Measurements from ENCODE around the gene LENEP.

LENEP gene

GRCh38 chr1:155034318-155035208 lies 41.2 kb downstream of the LENEP start:
- no peak overlapping the region for H3K27ac ChIP-seq (ENCODE audit: insufficient read depth in 1 of 2, low read depth in 1 of 2, low read length in 2 of 2, poor library complexity in 1 of 2, severe bottlenecking in 2 of 2)

GRCh38 chr1:155035936-155036335 lies 42.5 kb downstream of the LENEP start:
- ChIA-PET POLR2A (no interaction called here), CTCF (interaction anchor here (0.9 to 14.2 kb wide), 3 partner anchors 13 to 24 kb away, joined by 4 to 159 read pairs (median 20); no protein-coding TSS in a partner anchor)

More at GRCh38 chr1:155034318-155035208, 41.2 kb downstream of the LENEP start:
- ChIA-PET POLR2A (no interaction called here), CTCF (interaction anchor here (0.6 to 4.6 kb wide), 7 partner anchors 9 to 331 kb away, joined by 3 to 20 read pairs (median 4); no protein-coding TSS in a partner anchor)
- H3K9me3 ChIP-seq (ENCODE audit: control extremely low read depth in 1 of 5, control insufficient read depth in 4 of 5, insufficient read depth in 2 of 5, low read depth in 1 of 5, low read length in 4 of 5), result no peaks in the 10 kb centered on the region
- H3K4me3 ChIP-seq (ENCODE audit: control insufficient read depth in 1 of 7, extremely low read depth in 1 of 7, insufficient read depth in 4 of 7, low read depth in 2 of 7, low read length in 6 of 7), result no peak overlapping the region
- H3K27me3 ChIP-seq (replicated peaks in 2 of 5; ENCODE audit: control insufficient read depth in 4 of 5, insufficient read depth in 5 of 5, low read length in 4 of 5), result no peaks in the 10 kb centered on the region
- H3K4me1 ChIP-seq (ENCODE audit: control extremely low read depth in 1 of 4, control insufficient read depth in 4 of 4, insufficient read depth in 4 of 4, low read length in 3 of 4), result peaks cover 5 to 31% (median 14%) of the 10 kb centered on the region in 4 experiments
- 85% methylated on average over 12 of the region's 20 CpGs for WGBS (ENCODE audit: insufficient coverage)
- no peak for DNase-seq
- H3K36me3 ChIP-seq (ENCODE audit: control insufficient read depth in 4 of 4, insufficient read depth in 4 of 4, low read length in 3 of 4), result no peaks in the 10 kb centered on the region

GRCh38 chr1:155037043-155037442 lies 43.7 kb downstream of the LENEP start:
- 97% methylated on average over 3 of the region's 3 CpGs for WGBS (ENCODE audit: insufficient coverage)

More at GRCh38 chr1:155035936-155036335, 42.5 kb downstream of the LENEP start:
- no peaks in the 10 kb centered on the region for H3K9me3 ChIP-seq (ENCODE audit: control extremely low read depth in 1 of 5, control insufficient read depth in 4 of 5, insufficient read depth in 2 of 5, low read depth in 1 of 5, low read length in 4 of 5)
- no peaks in the 10 kb centered on the region for H3K27me3 ChIP-seq (replicated peaks in 2 of 5; ENCODE audit: control insufficient read depth in 4 of 5, insufficient read depth in 5 of 5, low read length in 4 of 5)
- no peak overlapping the region for H3K27ac ChIP-seq (ENCODE audit: insufficient read depth in 1 of 2, low read depth in 1 of 2, low read length in 2 of 2, poor library complexity in 1 of 2, severe bottlenecking in 2 of 2)
- 100% methylated on average over 1 of the region's 2 CpGs for WGBS (ENCODE audit: insufficient coverage)
- peaks cover 5 to 31% (median 14%) of the 10 kb centered on the region in 4 experiments for H3K4me1 ChIP-seq (ENCODE audit: control extremely low read depth in 1 of 4, control insufficient read depth in 4 of 4, insufficient read depth in 4 of 4, low read length in 3 of 4)
- H3K4me3 ChIP-seq (ENCODE audit: control insufficient read depth in 1 of 7, extremely low read depth in 1 of 7, insufficient read depth in 4 of 7, low read depth in 2 of 7, low read length in 6 of 7), result no peak overlapping the region
- DNase-seq, result no peak
- H3K36me3 ChIP-seq (ENCODE audit: control insufficient read depth in 4 of 4, insufficient read depth in 4 of 4, low read length in 3 of 4), result no peaks in the 10 kb centered on the region

GRCh38 chr1:155037851-155038441 lies 44.6 kb downstream of the LENEP start:
- 96% methylated on average over 6 of the region's 6 CpGs for whole genome bisulfite sequencing (ENCODE audit: insufficient coverage)

More at GRCh38 chr1:155037043-155037442, 43.7 kb downstream of the LENEP start:
- Histone ChIP-seq H3K27ac (ENCODE audit: insufficient read depth in 1 of 2, low read depth in 1 of 2, low read length in 2 of 2, poor library complexity in 1 of 2, severe bottlenecking in 2 of 2) (no peak overlapping the region), H3K4me3 (ENCODE audit: control insufficient read depth in 1 of 7, extremely low read depth in 1 of 7, insufficient read depth in 4 of 7, low read depth in 2 of 7, low read length in 6 of 7) (no peak overlapping the region), H3K27me3 (replicated peaks in 2 of 5; ENCODE audit: control insufficient read depth in 4 of 5, insufficient read depth in 5 of 5, low read length in 4 of 5) (no peaks in the 10 kb centered on the region), H3K9me3 (ENCODE audit: control extremely low read depth in 1 of 5, control insufficient read depth in 4 of 5, insufficient read depth in 2 of 5, low read depth in 1 of 5, low read length in 4 of 5) (no peaks in the 10 kb centered on the region), H3K36me3 (ENCODE audit: control insufficient read depth in 4 of 4, insufficient read depth in 4 of 4, low read length in 3 of 4) (no peaks in the 10 kb centered on the region), H3K4me1 (ENCODE audit: control extremely low read depth in 1 of 4, control insufficient read depth in 4 of 4, insufficient read depth in 4 of 4, low read length in 3 of 4) (peaks cover 5 to 31% (median 14%) of the 10 kb centered on the region in 4 experiments)
- DNase-seq, result no peak
- ChIA-PET CTCF (interaction anchor here (0.8 to 19.3 kb wide), 3 partner anchors 8 to 24 kb away, joined by 4 to 368 read pairs (median 159); partner anchors contain the start of genes ADAM15 and EFNA4), POLR2A (no interaction called here)

GRCh38 chr1:155038602-155039307 lies 45.4 kb downstream of the LENEP start:
- peaks cover 5 to 36% (median 14%) of the 10 kb centered on the region in 4 experiments for H3K4me1 ChIP-seq (ENCODE audit: control extremely low read depth in 1 of 4, control insufficient read depth in 4 of 4, insufficient read depth in 4 of 4, low read length in 3 of 4)
- no peak overlapping the region for H3K27ac ChIP-seq (ENCODE audit: insufficient read depth in 1 of 2, low read depth in 1 of 2, low read length in 2 of 2, poor library complexity in 1 of 2, severe bottlenecking in 2 of 2)
- 47% methylated on average over 6 of the region's 8 CpGs for WGBS (ENCODE audit: insufficient coverage)

More at GRCh38 chr1:155037851-155038441, 44.6 kb downstream of the LENEP start:
- no peaks in the 10 kb centered on the region for H3K27me3 ChIP-seq (replicated peaks in 2 of 5; ENCODE audit: control insufficient read depth in 4 of 5, insufficient read depth in 5 of 5, low read length in 4 of 5)
- no peak overlapping the region for H3K4me3 ChIP-seq (ENCODE audit: control insufficient read depth in 1 of 7, extremely low read depth in 1 of 7, insufficient read depth in 4 of 7, low read depth in 2 of 7, low read length in 6 of 7)
- H3K36me3 ChIP-seq (ENCODE audit: control insufficient read depth in 4 of 4, insufficient read depth in 4 of 4, low read length in 3 of 4), result no peaks in the 10 kb centered on the region
- no peaks in the 10 kb centered on the region for H3K9me3 ChIP-seq (ENCODE audit: control extremely low read depth in 1 of 5, control insufficient read depth in 4 of 5, insufficient read depth in 2 of 5, low read depth in 1 of 5, low read length in 4 of 5)
- H3K4me1 ChIP-seq (ENCODE audit: control extremely low read depth in 1 of 4, control insufficient read depth in 4 of 4, insufficient read depth in 4 of 4, low read length in 3 of 4), result peaks cover 5 to 33% (median 14%) of the 10 kb centered on the region in 4 experiments
- DNase-seq, result no peak
- ChIA-PET POLR2A (no interaction called here), CTCF (interaction anchor here (0.8 to 19.3 kb wide), 7 partner anchors 9 to 77 kb away, joined by 3 to 368 read pairs (median 4); partner anchors contain the start of genes ADAM15, EFNA4 and PYGO2)
- no peak overlapping the region for H3K27ac ChIP-seq (ENCODE audit: insufficient read depth in 1 of 2, low read depth in 1 of 2, low read length in 2 of 2, poor library complexity in 1 of 2, severe bottlenecking in 2 of 2)

DNA sequence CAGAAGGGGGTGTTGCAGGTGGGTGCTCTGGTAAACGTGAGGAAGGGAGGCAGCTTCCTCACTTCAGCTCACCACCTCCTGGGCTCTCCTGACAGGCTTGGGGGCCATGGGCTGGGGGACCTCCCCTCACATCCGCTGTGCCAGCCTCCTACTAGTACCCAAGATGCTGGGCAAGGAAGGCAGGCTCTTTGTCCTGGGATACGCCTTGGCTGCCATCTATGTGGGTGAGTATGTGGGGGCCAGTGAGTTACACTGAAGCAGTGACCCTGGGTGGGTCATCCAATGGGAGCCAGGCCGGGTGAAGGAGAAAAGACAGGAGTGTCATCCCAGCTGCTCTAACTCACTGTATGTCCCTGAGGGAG lies 45.9 kb downstream of the LENEP start:
- DNase-seq, result no peak
- peaks cover 5 to 36% (median 14%) of the 10 kb centered on the region in 4 experiments for H3K4me1 ChIP-seq (ENCODE audit: control extremely low read depth in 1 of 4, control insufficient read depth in 4 of 4, insufficient read depth in 4 of 4, low read length in 3 of 4)
- WGBS (ENCODE audit: insufficient coverage), result 70% methylated on average over 2 of the region's 4 CpGs
- CTCF ChIA-PET, result interaction anchor here (0.7 to 19.3 kb wide), 9 partner anchors 9 to 83 kb away, joined by 3 to 368 read pairs (median 3); partner anchors contain the start of genes ADAM15, EFNA4 and PBXIP1
- H3K4me3 ChIP-seq (ENCODE audit: control insufficient read depth in 1 of 7, extremely low read depth in 1 of 7, insufficient read depth in 4 of 7, low read depth in 2 of 7, low read length in 6 of 7), result peak overlapping the region in 1 of 7 experiments; percentile 47
- no peaks in the 10 kb centered on the region for H3K27me3 ChIP-seq (replicated peaks in 2 of 5; ENCODE audit: control insufficient read depth in 4 of 5, insufficient read depth in 5 of 5, low read length in 4 of 5)
- no peaks in the 10 kb centered on the region for H3K9me3 ChIP-seq (ENCODE audit: control extremely low read depth in 1 of 5, control insufficient read depth in 4 of 5, insufficient read depth in 2 of 5, low read depth in 1 of 5, low read length in 4 of 5)
- no peak overlapping the region for H3K27ac ChIP-seq (ENCODE audit: insufficient read depth in 1 of 2, low read depth in 1 of 2, low read length in 2 of 2, poor library complexity in 1 of 2, severe bottlenecking in 2 of 2)
- POLR2A ChIA-PET, result interaction anchor here (0.6 kb wide), 1 partner anchor 33 kb away, joined by 3 read pairs; no protein-coding TSS in a partner anchor
- no peaks in the 10 kb centered on the region for H3K36me3 ChIP-seq (ENCODE audit: control insufficient read depth in 4 of 4, insufficient read depth in 4 of 4, low read length in 3 of 4)

More at GRCh38 chr1:155038602-155039307, 45.4 kb downstream of the LENEP start:
- POLR2A ChIA-PET, result interaction anchor here (0.6 kb wide), 1 partner anchor 33 kb away, joined by 3 read pairs; no protein-coding TSS in a partner anchor
- H3K4me3 ChIP-seq (ENCODE audit: control insufficient read depth in 1 of 7, extremely low read depth in 1 of 7, insufficient read depth in 4 of 7, low read depth in 2 of 7, low read length in 6 of 7), result peak overlapping the region in 1 of 7 experiments; percentile 47
- H3K9me3 ChIP-seq (ENCODE audit: control extremely low read depth in 1 of 5, control insufficient read depth in 4 of 5, insufficient read depth in 2 of 5, low read depth in 1 of 5, low read length in 4 of 5), result no peaks in the 10 kb centered on the region
- H3K36me3 ChIP-seq (ENCODE audit: control insufficient read depth in 4 of 4, insufficient read depth in 4 of 4, low read length in 3 of 4), result no peaks in the 10 kb centered on the region
- CTCF ChIA-PET, result interaction anchor here (0.7 to 19.3 kb wide), 10 partner anchors 9 to 83 kb away, joined by 3 to 368 read pairs (median 3); partner anchors contain the start of genes ADAM15, EFNA4, PBXIP1 and PYGO2
- peak in 1 of 3 donors; percentile 17 for DNase-seq
- no peaks in the 10 kb centered on the region for H3K27me3 ChIP-seq (replicated peaks in 2 of 5; ENCODE audit: control insufficient read depth in 4 of 5, insufficient read depth in 5 of 5, low read length in 4 of 5)
